SIG-M5 (cell line): Measurements from ENCODE around the gene IGDCC3.

Source experiments
- DNase-seq: peaks from one replicate; lab custom pipeline; 2025; lab: John Stamatoyannopoulos, UW

Gene IGDCC3

GRCh38 chr15:65377976-65378366 lies at the start of gene IGDCC3:
Gene IGDCC3, minus strand, starts transcription at chr15:65378002. Its CDS starts 214 bp downstream, at chr15:65377788.
- DNase-seq: no peak

DNA sequence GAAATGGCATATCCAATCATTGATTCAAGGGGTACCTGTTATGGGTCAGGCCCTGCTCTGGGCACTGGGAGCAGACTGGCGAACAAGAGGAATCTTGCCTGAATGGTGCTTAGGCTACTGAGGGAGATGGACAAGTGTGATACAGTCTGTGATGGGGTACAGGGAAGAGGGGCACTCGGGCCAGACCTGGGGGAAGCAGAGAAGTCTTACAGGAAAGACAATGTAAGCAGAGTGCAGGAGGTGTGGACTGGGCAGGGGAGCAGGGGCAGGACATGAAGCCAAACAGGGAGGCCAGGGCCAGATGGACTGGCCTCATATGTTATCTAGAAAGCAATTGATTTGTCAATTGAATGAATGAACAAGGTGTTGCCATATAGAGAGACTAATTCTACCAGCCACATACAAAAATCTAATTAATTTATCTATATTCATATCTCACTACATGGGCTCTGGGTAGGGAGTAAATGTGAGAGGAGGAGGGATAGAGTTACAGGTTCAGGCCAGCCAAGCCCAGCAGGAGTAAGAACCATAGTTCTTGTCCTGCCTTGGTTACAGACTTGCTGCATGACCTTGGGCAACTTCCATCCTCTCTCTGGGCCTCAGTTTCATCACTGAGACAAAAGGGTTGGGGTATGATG lies 48.5 kb upstream of the IGDCC3 start:
- no peak for DNase-seq

GRCh38 chr15:65424683-65425082 lies 46.9 kb upstream of the IGDCC3 start:
- DNase-seq: no peak

GRCh38 chr15:65423976-65424679 lies 46.3 kb upstream of the IGDCC3 start:
- no peak for DNase-seq

GRCh38 chr15:65423150-65423975 lies 45.6 kb upstream of the IGDCC3 start:
- DNase-seq: no peak

GRCh38 chr15:65421360-65422215 lies 43.8 kb upstream of the IGDCC3 start:
- no peak for DNase-seq

DNA sequence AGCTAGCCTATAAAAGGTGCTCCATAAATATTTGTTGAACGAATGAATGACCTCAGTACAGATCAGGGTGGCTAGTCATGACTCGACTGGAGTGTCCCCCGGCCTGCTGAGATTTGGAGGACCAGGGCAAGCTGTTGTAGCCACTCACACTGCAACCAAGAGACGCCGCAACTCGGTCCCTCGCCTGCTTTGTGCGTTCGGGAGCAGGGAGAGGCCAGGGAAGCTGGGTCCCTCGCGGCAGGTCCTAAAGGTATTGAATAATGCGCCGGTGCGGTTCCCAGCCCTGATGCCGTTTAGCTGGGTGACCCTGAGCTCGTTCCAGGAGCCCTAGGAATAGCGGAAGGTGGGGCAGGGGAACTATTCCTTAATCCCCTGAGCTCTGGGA lies 43.2 kb upstream of the IGDCC3 start:
- no peak for DNase-seq

DNA sequence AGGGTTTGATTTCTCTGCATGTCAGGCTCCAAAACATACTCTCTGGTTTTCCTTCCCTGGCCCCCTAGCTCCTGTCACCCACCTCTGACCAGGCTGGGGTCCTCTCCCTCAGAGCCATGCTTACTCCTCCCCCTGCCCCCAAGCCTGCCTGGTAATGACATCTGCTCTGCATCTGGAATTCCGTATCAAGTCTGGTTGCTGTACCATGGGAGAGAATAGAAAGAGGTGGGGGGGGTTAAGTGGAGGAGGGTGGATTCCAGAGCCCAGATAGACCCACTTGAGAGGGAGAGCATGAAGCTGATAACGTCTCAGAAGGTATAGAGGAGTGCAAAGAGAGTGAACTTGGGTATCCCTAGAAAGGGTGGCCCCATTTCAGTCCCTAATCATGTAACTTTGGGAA lies 40.8 kb upstream of the IGDCC3 start:
- DNase-seq: no peak

GRCh38 chr15:65416845-65417416 lies 39.1 kb upstream of the IGDCC3 start:
- no peak for DNase-seq

DNA sequence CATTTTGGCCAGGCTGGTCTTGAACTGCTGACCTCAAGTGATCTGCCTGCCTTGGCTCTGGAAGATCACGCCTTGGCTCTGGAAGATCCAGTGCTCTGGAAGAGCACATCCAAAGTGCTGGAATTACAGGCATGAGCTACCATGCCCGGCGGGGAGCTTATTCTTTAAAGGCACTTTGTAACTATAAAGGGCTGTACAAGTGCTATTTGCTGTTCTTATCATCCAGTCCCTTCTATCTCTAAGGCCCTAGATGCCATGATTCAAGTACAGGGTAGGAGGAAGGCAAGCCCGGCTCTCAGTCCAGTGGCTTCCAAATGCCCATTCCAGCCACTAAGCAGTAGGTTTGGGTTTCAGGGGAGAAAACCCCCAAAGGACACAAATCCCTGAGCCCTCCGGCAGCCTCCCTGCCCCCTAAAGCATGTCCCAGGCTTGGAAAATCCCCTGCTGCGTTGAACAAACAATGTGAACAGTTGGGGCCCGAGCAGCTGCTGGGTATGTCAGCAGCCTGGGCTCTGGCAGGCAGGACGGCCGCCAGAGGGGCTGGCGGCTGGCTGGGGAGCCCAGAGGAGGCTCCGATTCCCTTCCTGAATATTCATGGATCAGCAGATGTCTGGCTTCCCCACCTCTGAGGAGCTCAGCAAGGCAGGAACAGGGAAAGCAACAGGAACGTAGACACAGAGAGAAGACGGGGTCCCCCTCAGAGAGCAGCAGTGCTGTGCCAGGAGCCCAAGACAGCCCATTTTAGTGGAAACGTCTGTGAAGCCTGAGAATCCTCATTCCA lies 37.2 kb upstream of the IGDCC3 start:
- DNase-seq: no peak

DNA sequence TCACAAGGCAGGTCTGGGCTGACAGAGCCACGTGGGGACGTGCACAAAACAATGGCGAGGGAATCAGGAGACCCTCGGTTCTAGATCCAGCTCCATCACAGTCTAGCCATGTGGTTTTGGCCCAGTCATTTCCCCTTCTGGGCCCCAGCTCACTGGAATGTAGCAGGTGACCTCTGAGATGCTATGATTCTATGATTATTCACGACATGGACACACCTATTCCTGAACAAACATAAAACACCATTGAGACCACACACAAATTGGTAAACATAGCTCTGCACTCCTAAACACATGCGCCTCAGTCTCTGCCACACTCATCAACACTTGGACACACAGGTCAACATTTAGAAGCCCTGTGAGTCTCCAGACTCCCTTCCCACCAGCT lies 36.0 kb upstream of the IGDCC3 start:
- DNase-seq: no peak

DNA sequence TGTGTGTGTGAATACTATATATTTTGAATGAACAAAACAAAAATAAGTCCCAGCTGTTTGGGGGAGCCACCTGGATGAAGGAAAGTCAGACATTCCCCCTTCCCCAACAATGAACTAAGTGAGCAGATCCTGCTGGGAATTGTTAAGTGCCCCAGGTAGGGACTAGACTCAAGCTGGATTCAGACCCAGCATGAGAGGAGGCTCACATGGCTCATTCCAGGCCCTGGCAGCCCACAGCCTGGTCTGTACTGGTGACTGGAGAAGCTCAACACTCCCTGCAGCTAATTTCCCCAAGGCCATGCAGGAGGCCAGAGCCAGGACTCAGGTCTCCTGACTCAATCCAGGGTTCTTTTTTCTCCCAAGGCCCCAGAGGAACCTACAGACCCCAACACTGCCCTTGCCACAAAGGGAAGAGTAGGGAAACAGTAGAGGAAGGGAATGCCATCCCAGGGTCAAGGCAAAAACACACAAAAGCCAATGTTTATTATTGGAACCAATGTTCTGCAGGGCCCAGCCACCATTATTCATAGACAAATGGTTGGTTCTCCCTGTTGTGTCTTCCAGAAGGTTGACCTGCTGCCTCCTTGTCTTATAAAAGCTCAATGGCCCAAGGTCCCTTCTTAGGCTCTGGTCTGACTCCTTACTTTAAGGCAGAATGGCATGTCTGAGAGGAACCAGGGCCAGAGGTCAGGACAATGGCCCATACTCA lies 35.4 kb upstream of the IGDCC3 start:
- DNase-seq: no peak

GRCh38 chr15:65412556-65412955 lies 34.8 kb upstream of the IGDCC3 start:
- no peak for DNase-seq

GRCh38 chr15:65411465-65412071 lies 33.8 kb upstream of the IGDCC3 start:
- no peak for DNase-seq

- no peak for DNase-seq
These were observed 33.2 kb upstream of the IGDCC3 start for GRCh38 chr15:65410972-65411371.

DNA sequence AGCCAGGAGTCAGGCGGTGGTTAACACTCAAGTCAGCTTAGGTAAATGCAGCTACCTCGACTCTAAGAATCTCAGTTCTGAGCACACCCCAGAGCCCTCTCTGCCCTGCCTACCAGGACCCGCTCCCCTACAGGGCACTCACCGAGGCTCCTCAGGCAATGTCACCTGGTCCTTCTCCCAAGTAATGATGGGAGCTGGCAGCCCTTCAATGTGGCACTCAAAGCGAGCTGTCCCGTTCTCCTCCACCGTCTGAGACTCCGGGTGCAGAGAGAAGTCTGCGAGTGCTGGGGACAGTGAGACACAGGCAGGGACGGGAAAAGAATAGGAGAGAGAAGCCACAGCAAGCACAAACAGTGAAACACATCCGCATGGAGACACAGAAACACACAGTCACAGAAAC lies 32.2 kb upstream of the IGDCC3 start:
- no peak for DNase-seq

GRCh38 chr15:65409036-65409631 lies 31.3 kb upstream of the IGDCC3 start:
- no peak for DNase-seq

- no peak for DNase-seq
These were observed 30.7 kb upstream of the IGDCC3 start for GRCh38 chr15:65408324-65409035.
